ENCODE data around the gene ZNF438. TPM values are rescaled to one million over a fixed set of nuclear protein-coding genes. Genes with fewer than 3 reads are reported as not detected.

ZNF438 gene
- total and polyA plus RNA-seq, 2 of the 13 experiments (the other 11 are each of a cell fraction or from before 2014, with no cell fraction given): 0.75 to 0.83 TPM

- TF ChIP-seq ARID4A (CRISPR knock-in tag; IDR thresholded peaks at IDR 0.05; ENCODE audit: borderline replicate concordance) (no peak), HNF1B (CRISPR knock-in tag; IDR thresholded peaks at IDR 0.05) (no peak), DMTF1 (CRISPR knock-in tag; IDR thresholded peaks at IDR 0.05) (no peak), NFE2L1 (CRISPR knock-in tag; IDR thresholded peaks at IDR 0.05; ENCODE audit: borderline replicate concordance) (no peak), ELK4 (CRISPR knock-in tag; IDR thresholded peaks at IDR 0.05; ENCODE audit: borderline replicate concordance) (no peak), SNAPC4 (CRISPR knock-in tag; IDR thresholded peaks at IDR 0.05) (no peak), ZNF878 (CRISPR knock-in tag; IDR thresholded peaks at IDR 0.05) (no peak), PREB (CRISPR knock-in tag; IDR thresholded peaks at IDR 0.05) (no peak), SP4 (CRISPR knock-in tag; IDR thresholded peaks at IDR 0.05) (no peak), HOXA7 (CRISPR knock-in tag; IDR thresholded peaks at IDR 0.05) (no peak)
Measured at GRCh38 chr10:31032258-31033132, 830 bp upstream of the ZNF438 start (continued).

Measured in HepG2 (cell line).